ENCODE results near the gene ALAS1. TPM values are rescaled to one million over a fixed set of nuclear protein-coding genes. Genes with fewer than 3 reads are reported as not detected.
"Not testable (repeated sequence)": the region's sequence is repeated elsewhere in the genome, so short reads cannot be mapped to it uniquely, and the experiment has no call there.

The ALAS1 gene
- total RNA-seq, 5 donors from 2014 or later (not counting 1 experiment from before 2014, with no cell fraction given): 12.2 to 32.7 (median 27.1) TPM

- Histone ChIP-seq H3K27ac (ENCODE audit: low read length) (no peak overlapping the region), H3K4me3 (ENCODE audit: control insufficient read depth in 1 of 2, extremely low read depth in 1 of 2, low read length in 1 of 2) (no peak overlapping the region), H3K36me3 (ENCODE audit: control insufficient read depth in 2 of 2, extremely low read depth in 1 of 2, insufficient read depth in 1 of 2, low read length in 1 of 2) (no peaks in the 10 kb centered on the region), H3K4me1 (ENCODE audit: control insufficient read depth in 1 of 2, extremely low read depth in 1 of 2, insufficient read depth in 2 of 2, low read length in 2 of 2) (no peaks in the 10 kb centered on the region), H3K27me3 (replicated peaks in 1 of 2; ENCODE audit: control insufficient read depth in 2 of 2, extremely low read depth in 1 of 2, insufficient read depth in 2 of 2, low read length in 1 of 2) (no peaks in the 10 kb centered on the region), H3K9me3 (no peaks in the 10 kb centered on the region)
- POLR2A ChIA-PET: no interaction called here
- ATAC-seq (replicated peaks in 1 of 4) (no peak), DNase-seq (no peak)
- Mint-ChIP-seq H3K27me3 (no peaks in the 10 kb centered on the region), H3K4me1 (no peaks in the 10 kb centered on the region), H3K36me3 (no peaks in the 10 kb centered on the region), H3K27ac (no peak overlapping the region), H3K9me3 (no peaks in the 10 kb centered on the region), H3K4me3 (no peak overlapping the region)
- CTCF ChIA-PET: no interaction called here
- 91% methylated on average over 3 of the region's 9 CpGs for WGBS (ENCODE audit: insufficient coverage)
Observed at GRCh38 chr3:52167240-52167639, 30.7 kb upstream of the ALAS1 start.

- H3K27ac Mint-ChIP-seq, POLR2A ChIA-PET: not testable (repeated sequence)
Observed at GRCh38 chr3:52170217-52170616, 27.7 kb upstream of the ALAS1 start.

GRCh38 chr3:52171514-52172261 is 26.3 kb upstream of the ALAS1 start:
- ATAC-seq (replicated peaks in 1 of 4) (no peak), DNase-seq (no peak)
- Mint-ChIP-seq H3K36me3 (no peaks in the 10 kb centered on the region), H3K27me3 (no peaks in the 10 kb centered on the region), H3K4me1 (peaks cover 0 to 2% (median 0%) of the 10 kb centered on the region in 3 donors), H3K4me3 (no peak overlapping the region), H3K27ac (no peak overlapping the region), H3K9me3 (no peaks in the 10 kb centered on the region)
- Histone ChIP-seq H3K9me3 (no peaks in the 10 kb centered on the region), H3K27me3 (replicated peaks in 1 of 2; ENCODE audit: control insufficient read depth in 2 of 2, extremely low read depth in 1 of 2, insufficient read depth in 2 of 2, low read length in 1 of 2) (no peaks in the 10 kb centered on the region), H3K4me1 (ENCODE audit: control insufficient read depth in 1 of 2, extremely low read depth in 1 of 2, insufficient read depth in 2 of 2, low read length in 2 of 2) (no peaks in the 10 kb centered on the region), H3K4me3 (ENCODE audit: control insufficient read depth in 1 of 2, extremely low read depth in 1 of 2, low read length in 1 of 2) (no peak overlapping the region), H3K36me3 (ENCODE audit: control insufficient read depth in 2 of 2, extremely low read depth in 1 of 2, insufficient read depth in 1 of 2, low read length in 1 of 2) (no peaks in the 10 kb centered on the region), H3K27ac (ENCODE audit: low read length) (no peak overlapping the region)
- 92% methylated on average over 3 of the region's 3 CpGs for WGBS (ENCODE audit: insufficient coverage)
- POLR2A ChIA-PET: no interaction called here
- CTCF ChIA-PET: no interaction called here

More at GRCh38 chr3:52170217-52170616, 27.7 kb upstream of the ALAS1 start:
- H3K27ac ChIP-seq (ENCODE audit: low read length); DNase-seq; H3K9me3 ChIP-seq; CTCF ChIA-PET; H3K4me1 ChIP-seq (ENCODE audit: control insufficient read depth in 1 of 2, extremely low read depth in 1 of 2, insufficient read depth in 2 of 2, low read length in 2 of 2); ATAC-seq (replicated peaks in 1 of 4); H3K36me3 Mint-ChIP-seq; H3K4me1 Mint-ChIP-seq; H3K4me3 ChIP-seq (ENCODE audit: control insufficient read depth in 1 of 2, extremely low read depth in 1 of 2, low read length in 1 of 2); H3K4me3 Mint-ChIP-seq; H3K27me3 ChIP-seq (replicated peaks in 1 of 2; ENCODE audit: control insufficient read depth in 2 of 2, extremely low read depth in 1 of 2, insufficient read depth in 2 of 2, low read length in 1 of 2); H3K9me3 Mint-ChIP-seq; H3K36me3 ChIP-seq (ENCODE audit: control insufficient read depth in 2 of 2, extremely low read depth in 1 of 2, insufficient read depth in 1 of 2, low read length in 1 of 2); H3K27me3 Mint-ChIP-seq: not testable (repeated sequence)
- no CpG with 5 or more reads among the region's 3 CpGs for WGBS (ENCODE audit: insufficient coverage)

GRCh38 chr3:52172262-52172757 is 25.6 kb upstream of the ALAS1 start:
- WGBS (ENCODE audit: insufficient coverage): 89% methylated on average over 3 of the region's 5 CpGs
- Histone ChIP-seq H3K9me3 (no peaks in the 10 kb centered on the region), H3K4me3 (ENCODE audit: control insufficient read depth in 1 of 2, extremely low read depth in 1 of 2, low read length in 1 of 2) (no peak overlapping the region), H3K4me1 (ENCODE audit: control insufficient read depth in 1 of 2, extremely low read depth in 1 of 2, insufficient read depth in 2 of 2, low read length in 2 of 2) (no peaks in the 10 kb centered on the region), H3K27ac (ENCODE audit: low read length) (no peak overlapping the region), H3K36me3 (ENCODE audit: control insufficient read depth in 2 of 2, extremely low read depth in 1 of 2, insufficient read depth in 1 of 2, low read length in 1 of 2) (no peaks in the 10 kb centered on the region), H3K27me3 (replicated peaks in 1 of 2; ENCODE audit: control insufficient read depth in 2 of 2, extremely low read depth in 1 of 2, insufficient read depth in 2 of 2, low read length in 1 of 2) (peaks cover 0 to 2% of the 10 kb centered on the region in 2 experiments)
- Mint-ChIP-seq H3K36me3 (no peaks in the 10 kb centered on the region), H3K9me3 (no peaks in the 10 kb centered on the region), H3K4me3 (no peak overlapping the region), H3K4me1 (peaks cover 0 to 2% (median 0%) of the 10 kb centered on the region in 3 donors), H3K27ac (no peak overlapping the region), H3K27me3 (no peaks in the 10 kb centered on the region)
- DNase-seq: no peak
- ChIA-PET POLR2A (interaction anchor here in 1 of 2 donors (0.7 kb wide), 1 partner anchor 15 kb away, joined by 4 read pairs; no protein-coding TSS in a partner anchor), CTCF (no interaction called here)
- ATAC-seq (replicated peaks in 1 of 4): no peak

- ChIA-PET CTCF (no interaction called here), POLR2A (interaction anchor here in 1 of 2 donors (0.7 kb wide), 1 partner anchor 16 kb away, joined by 4 read pairs; no protein-coding TSS in a partner anchor)
- no peak overlapping the region for H3K27ac Mint-ChIP-seq
- Histone ChIP-seq H3K4me1 (ENCODE audit: control insufficient read depth in 1 of 2, extremely low read depth in 1 of 2, insufficient read depth in 2 of 2, low read length in 2 of 2) (no peaks in the 10 kb centered on the region), H3K9me3 (no peaks in the 10 kb centered on the region), H3K27me3 (replicated peaks in 1 of 2; ENCODE audit: control insufficient read depth in 2 of 2, extremely low read depth in 1 of 2, insufficient read depth in 2 of 2, low read length in 1 of 2) (peaks cover 0 to 7% of the 10 kb centered on the region in 2 experiments), H3K27ac (ENCODE audit: low read length) (no peak overlapping the region), H3K4me3 (ENCODE audit: control insufficient read depth in 1 of 2, extremely low read depth in 1 of 2, low read length in 1 of 2) (no peak overlapping the region), H3K36me3 (ENCODE audit: control insufficient read depth in 2 of 2, extremely low read depth in 1 of 2, insufficient read depth in 1 of 2, low read length in 1 of 2) (no peaks in the 10 kb centered on the region)
- H3K4me1 Mint-ChIP-seq: peaks cover 0 to 2% (median 0%) of the 10 kb centered on the region in 3 donors
- 100% methylated on average over 1 of the region's 1 CpG for WGBS (ENCODE audit: insufficient coverage)
- no peaks in the 10 kb centered on the region for H3K9me3 Mint-ChIP-seq
- no peaks in the 10 kb centered on the region for H3K36me3 Mint-ChIP-seq
- no peak for ATAC-seq (replicated peaks in 1 of 4)
- H3K27me3 Mint-ChIP-seq: no peaks in the 10 kb centered on the region
- no peak overlapping the region for H3K4me3 Mint-ChIP-seq
- no peak for DNase-seq
Observed at GRCh38 chr3:52173101-52173500, 24.9 kb upstream of the ALAS1 start.

GRCh38 chr3:52174896-52175295 is 23.1 kb upstream of the ALAS1 start:
- Histone ChIP-seq H3K27me3 (replicated peaks in 1 of 2; ENCODE audit: control insufficient read depth in 2 of 2, extremely low read depth in 1 of 2, insufficient read depth in 2 of 2, low read length in 1 of 2) (peaks cover 0 to 10% of the 10 kb centered on the region in 2 experiments), H3K27ac (ENCODE audit: low read length) (no peak overlapping the region), H3K9me3 (no peaks in the 10 kb centered on the region), H3K4me1 (ENCODE audit: control insufficient read depth in 1 of 2, extremely low read depth in 1 of 2, insufficient read depth in 2 of 2, low read length in 2 of 2) (no peaks in the 10 kb centered on the region), H3K4me3 (ENCODE audit: control insufficient read depth in 1 of 2, extremely low read depth in 1 of 2, low read length in 1 of 2) (no peak overlapping the region), H3K36me3 (ENCODE audit: control insufficient read depth in 2 of 2, extremely low read depth in 1 of 2, insufficient read depth in 1 of 2, low read length in 1 of 2) (no peaks in the 10 kb centered on the region)
- no peak overlapping the region for H3K27ac Mint-ChIP-seq
- H3K4me3 Mint-ChIP-seq: no peak overlapping the region
- peaks cover 0 to 2% (median 0%) of the 10 kb centered on the region in 3 donors for H3K4me1 Mint-ChIP-seq
- WGBS (ENCODE audit: insufficient coverage): 82% methylated on average over 9 of the region's 9 CpGs
- ATAC-seq (replicated peaks in 1 of 4): no peak
- POLR2A ChIA-PET: no interaction called here
- DNase-seq: no peak
- CTCF ChIA-PET: no interaction called here
- no peaks in the 10 kb centered on the region for H3K27me3 Mint-ChIP-seq
- no peaks in the 10 kb centered on the region for H3K9me3 Mint-ChIP-seq
- no peaks in the 10 kb centered on the region for H3K36me3 Mint-ChIP-seq

Measured in T-cell (primary cell).